ENCODE data around the gene PSIP1.

GRCh38 chr9:15512889-15513288 lies 2.1 kb upstream of the PSIP1 start:
- TF ChIP-seq POLR2AphosphoS5 (IDR thresholded peaks at IDR 0.05) = no peak
- TF ChIP-seq POLR2A (IDR thresholded peaks at IDR 0.05) = no peak
- TF ChIP-seq CTCF (IDR thresholded peaks at IDR 0.05) = no peak
- no peak for TF ChIP-seq EP300 (IDR thresholded peaks at IDR 0.05; ENCODE audit: low read depth)

All from transverse colon (tissue), 4 donors.